Measurements from ENCODE around the gene IRF2BP2. TPM values are rescaled to one million over a fixed set of nuclear protein-coding genes. Genes with fewer than 3 reads are reported as not detected.
"Not testable (repeated sequence)": the region's sequence is repeated elsewhere in the genome, so short reads cannot be mapped to it uniquely, and the experiment has no call there.

IRF2BP2 gene
- total and polyA plus RNA-seq, 7 donors: 53.6 to 116 (median 73.4) TPM

- ATAC-seq: peak; percentile 94 to 98 (median 96)
- Histone ChIP-seq H3K9me3 (no peaks in the 10 kb centered on the region), H3K36me3 (ENCODE audit: insufficient read depth in 1 of 2, low read depth in 1 of 2) (no peaks in the 10 kb centered on the region), H3K27me3 (ENCODE audit: insufficient read depth in 3 of 3, low read length in 2 of 3) (no peaks in the 10 kb centered on the region), H3K4me3 (no peak overlapping the region), H3K27ac (peak overlapping the region; percentile 71), H3K4me1 (peaks cover 8% of the 10 kb centered on the region)
- TF ChIP-seq CTCF (IDR thresholded peaks at IDR 0.05): no peak
- intact Hi-C loops (cut with DNase I): no loop called here
- WGBS, 3 donors: 30 to 50% (median 34%) methylated on average over 4 of the region's 4 CpGs
- no peak for DNase-seq
These were observed 29.1 kb upstream of the IRF2BP2 start for GRCh38 chr1:234638832-234639799.

- not testable (repeated sequence) for H3K9me3 ChIP-seq; H3K4me3 ChIP-seq; ATAC-seq; DNase-seq; H3K27me3 ChIP-seq (ENCODE audit: insufficient read depth in 3 of 3, low read length in 2 of 3); H3K27ac ChIP-seq; H3K36me3 ChIP-seq (ENCODE audit: insufficient read depth in 1 of 2, low read depth in 1 of 2); H3K4me1 ChIP-seq
- 90 to 91% (median 91%) methylated on average over 9 of the region's 9 CpGs for WGBS, 3 donors
- intact Hi-C loops (cut with DNase I): loop anchor here in 1 of 2 donors (1.0 kb wide), 1 partner anchor 10 kb away; no protein-coding TSS in a partner anchor
These were observed 24.9 kb upstream of the IRF2BP2 start for GRCh38 chr1:234634922-234635321.

GRCh38 chr1:234634387-234634786 lies 24.4 kb upstream of the IRF2BP2 start:
- DNase-seq: no peak
- 93 to 96% (median 93%) methylated on average over 7 of the region's 7 CpGs for WGBS, 3 donors
- no peak overlapping the region for H3K4me3 ChIP-seq
- no peaks in the 10 kb centered on the region for H3K27me3 ChIP-seq (ENCODE audit: insufficient read depth in 3 of 3, low read length in 2 of 3)
- ATAC-seq: no peak
- intact Hi-C loops (cut with DNase I): loop anchor here in 1 of 2 donors (1.0 kb wide), 1 partner anchor 9 kb away; no protein-coding TSS in a partner anchor
- H3K27ac ChIP-seq: no peak overlapping the region
- no peaks in the 10 kb centered on the region for H3K9me3 ChIP-seq
- no peak for TF ChIP-seq CTCF (IDR thresholded peaks at IDR 0.05)
- H3K4me1 ChIP-seq: peaks cover 2% of the 10 kb centered on the region
- no peaks in the 10 kb centered on the region for H3K36me3 ChIP-seq (ENCODE audit: insufficient read depth in 1 of 2, low read depth in 1 of 2)

GRCh38 chr1:234633246-234634003 lies 23.4 kb upstream of the IRF2BP2 start:
- intact Hi-C loops (cut with DNase I): loop anchor here in 1 of 2 donors (1.0 kb wide), 1 partner anchor 8 kb away; no protein-coding TSS in a partner anchor
- no peak for DNase-seq
- no peak overlapping the region for H3K27ac ChIP-seq
- no peak for TF ChIP-seq CTCF (IDR thresholded peaks at IDR 0.05)
- H3K4me3 ChIP-seq: no peak overlapping the region
- no peaks in the 10 kb centered on the region for H3K36me3 ChIP-seq (ENCODE audit: insufficient read depth in 1 of 2, low read depth in 1 of 2)
- H3K27me3 ChIP-seq (ENCODE audit: insufficient read depth in 3 of 3, low read length in 2 of 3): no peaks in the 10 kb centered on the region
- no peaks in the 10 kb centered on the region for H3K4me1 ChIP-seq
- ATAC-seq: no peak
- no peaks in the 10 kb centered on the region for H3K9me3 ChIP-seq
- 89 to 96% (median 92%) methylated on average over 6 of the region's 6 CpGs for WGBS, 3 donors

GRCh38 chr1:234632225-234632624 lies 22.2 kb upstream of the IRF2BP2 start:
- no peaks in the 10 kb centered on the region for H3K27me3 ChIP-seq (ENCODE audit: insufficient read depth in 3 of 3, low read length in 2 of 3)
- ATAC-seq (no peak), DNase-seq (no peak)
- H3K27ac ChIP-seq: no peak overlapping the region
- H3K4me1 ChIP-seq: no peaks in the 10 kb centered on the region
- no peak overlapping the region for H3K4me3 ChIP-seq
- intact Hi-C loops (cut with DNase I): no loop called here
- no peaks in the 10 kb centered on the region for H3K36me3 ChIP-seq (ENCODE audit: insufficient read depth in 1 of 2, low read depth in 1 of 2)
- no peaks in the 10 kb centered on the region for H3K9me3 ChIP-seq
- no peak for TF ChIP-seq CTCF (IDR thresholded peaks at IDR 0.05)
